Testis (tissue), 2 donors: ENCODE data around the gene SDHAF2.

Experiments
- POLR2A ChIP-seq: fragments of 450-650 bp; IDR thresholded peaks from one replicate; pipeline ENCODE4 v1.6.1; 2017; ENCODE audit warnings: antibody characterized with exemption, mild to moderate bottlenecking, moderate library complexity
- TF ChIP-seq, protein P1 (sequence below), 3 experiments: fragments of 450-650 bp in 2 of 3; fragments of 200-600 bp in 1 of 3; sonication (generic) in 1 of 3; IDR thresholded peaks; one replicate each; pipeline ENCODE4 v1.5.1; 2016 to 2019; ENCODE audit warnings: antibody characterized with exemption in 3 of 3, mild to moderate bottlenecking in 2 of 3, moderate library complexity in 1 of 3

DNA sequence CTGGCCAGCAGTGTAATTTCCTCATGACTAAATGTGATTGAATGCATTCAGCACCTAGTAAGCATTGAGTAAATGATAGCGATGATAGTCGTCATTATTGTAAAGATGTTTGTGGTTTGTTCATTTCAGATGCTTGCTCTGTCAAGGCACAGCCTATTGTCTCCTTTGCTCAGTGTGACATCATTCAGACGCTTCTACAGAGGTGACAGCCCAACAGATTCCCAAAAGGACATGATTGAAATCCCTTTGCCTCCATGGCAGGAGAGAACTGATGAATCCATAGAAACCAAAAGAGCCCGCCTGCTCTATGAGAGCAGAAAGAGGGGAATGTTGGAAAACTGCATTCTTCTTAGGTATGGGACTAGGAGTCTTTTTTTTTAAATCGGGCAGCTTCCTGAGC lies 7.6 kb downstream of the SDHAF2 start:
- no peak for TF ChIP-seq POLR2A
- TF ChIP-seq, protein P1, sequence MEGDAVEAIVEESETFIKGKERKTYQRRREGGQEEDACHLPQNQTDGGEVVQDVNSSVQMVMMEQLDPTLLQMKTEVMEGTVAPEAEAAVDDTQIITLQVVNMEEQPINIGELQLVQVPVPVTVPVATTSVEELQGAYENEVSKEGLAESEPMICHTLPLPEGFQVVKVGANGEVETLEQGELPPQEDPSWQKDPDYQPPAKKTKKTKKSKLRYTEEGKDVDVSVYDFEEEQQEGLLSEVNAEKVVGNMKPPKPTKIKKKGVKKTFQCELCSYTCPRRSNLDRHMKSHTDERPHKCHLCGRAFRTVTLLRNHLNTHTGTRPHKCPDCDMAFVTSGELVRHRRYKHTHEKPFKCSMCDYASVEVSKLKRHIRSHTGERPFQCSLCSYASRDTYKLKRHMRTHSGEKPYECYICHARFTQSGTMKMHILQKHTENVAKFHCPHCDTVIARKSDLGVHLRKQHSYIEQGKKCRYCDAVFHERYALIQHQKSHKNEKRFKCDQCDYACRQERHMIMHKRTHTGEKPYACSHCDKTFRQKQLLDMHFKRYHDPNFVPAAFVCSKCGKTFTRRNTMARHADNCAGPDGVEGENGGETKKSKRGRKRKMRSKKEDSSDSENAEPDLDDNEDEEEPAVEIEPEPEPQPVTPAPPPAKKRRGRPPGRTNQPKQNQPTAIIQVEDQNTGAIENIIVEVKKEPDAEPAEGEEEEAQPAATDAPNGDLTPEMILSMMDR (IDR thresholded peaks at IDR 0.05) = no peak
